HepG2 (cell line): ENCODE measurements around the gene APOM. TPM values are rescaled to one million over a fixed set of nuclear protein-coding genes. Genes with fewer than 3 reads are reported as not detected.
A peak's percentile ranks its signal among the peaks of the same experiment; 100 is the strongest.

ENCODE experiments used
- CAMTA2 ChIP-seq: sonication (generic); formaldehyde crosslinking; IDR thresholded peaks from 2 replicates; pipeline ENCODE4 v1.4.0; 2020; ENCODE audit warnings: mild to moderate bottlenecking, missing genetic modification reagents, borderline replicate concordance
- CSRNP2 ChIP-seq: sonication (generic); formaldehyde crosslinking; conservative IDR thresholded peaks from 2 replicates; pipeline ENCODE4 v1.8.0; 2022; ENCODE audit warnings: low read depth, missing genetic modification reagents
- FLYWCH1 ChIP-seq: sonication (generic); formaldehyde crosslinking; IDR thresholded peaks from 2 replicates; pipeline ENCODE4 v1.8.1; 2023; ENCODE audit warnings: mild to moderate bottlenecking, missing genetic modification reagents
- MATR3 ChIP-seq: sonication (generic); formaldehyde crosslinking; IDR thresholded peaks from 2 replicates; pipeline ENCODE4 v1.4.0; 2020; ENCODE audit warnings: missing genetic modification reagents
- NR0B2 ChIP-seq: sonication (generic); formaldehyde crosslinking; IDR thresholded peaks from 2 replicates; pipeline ENCODE4 v1.4.0; 2020; ENCODE audit warnings: mild to moderate bottlenecking, missing genetic modification reagents
- POLR2G ChIP-seq: fragments of 200-400 bp; formaldehyde crosslinking; IDR thresholded peaks from 2 replicates; pipeline ENCODE4 v1.6.1; 2018; ENCODE audit warnings: mild to moderate bottlenecking, low read depth, low read length, moderate library complexity
- PRPF4 ChIP-seq: fragments of 200-400 bp; formaldehyde crosslinking; IDR thresholded peaks from 2 replicates; pipeline ENCODE4 v1.6.1; 2016; ENCODE audit warnings: low read length, low read depth; ENCODE audit not compliant: poor library complexity, severe bottlenecking
- RAD21 ChIP-seq: fragments of 450-650 bp; formaldehyde crosslinking; IDR thresholded peaks from 2 replicates; pipeline ENCODE4 v1.5.0; 2020; ENCODE audit warnings: mild to moderate bottlenecking
- RBM39 ChIP-seq: fragments of 200-400 bp; formaldehyde crosslinking; IDR thresholded peaks from one replicate; pipeline ENCODE4 v1.6.1; 2018; ENCODE audit warnings: antibody characterized with exemption, mild to moderate bottlenecking, low read depth, low read length; ENCODE audit not compliant: poor library complexity, severe bottlenecking
- STAT6 ChIP-seq: sonication (generic); formaldehyde crosslinking; IDR thresholded peaks from 2 replicates; pipeline ENCODE4 v1.4.0; 2020; ENCODE audit warnings: missing genetic modification reagents, mild to moderate bottlenecking, borderline replicate concordance
- XBP1 ChIP-seq: sonication (generic); formaldehyde crosslinking; IDR thresholded peaks from 2 replicates; pipeline ENCODE4 v1.5.0; 2020; ENCODE audit warnings: missing genetic modification reagents
- ZBTB3 ChIP-seq: sonication (generic); formaldehyde crosslinking; IDR thresholded peaks from 2 replicates; pipeline ENCODE4 v1.4.0; 2020; ENCODE audit warnings: low read depth, mild to moderate bottlenecking, moderate library complexity, missing genetic modification reagents, borderline replicate concordance
- ZBTB43 ChIP-seq: sonication (generic); formaldehyde crosslinking; conservative IDR thresholded peaks from 2 replicates; pipeline ENCODE4 v1.4.0; 2020; ENCODE audit warnings: missing genetic modification reagents
- ZFYVE20 ChIP-seq: sonication (generic); formaldehyde crosslinking; IDR thresholded peaks from 2 replicates; pipeline ENCODE4 v1.8.0; 2023; ENCODE audit warnings: low read depth, mild to moderate bottlenecking, moderate library complexity, missing genetic modification reagents, borderline replicate concordance
- ZMAT5 ChIP-seq: sonication (generic); formaldehyde crosslinking; IDR thresholded peaks from 2 replicates; pipeline ENCODE4 v1.5.0; 2020; ENCODE audit warnings: mild to moderate bottlenecking, low read depth, missing genetic modification reagents, borderline replicate concordance
- ZNF121 ChIP-seq: sonication (generic); formaldehyde crosslinking; IDR thresholded peaks from 2 replicates; pipeline ENCODE4 v1.5.0; 2020; ENCODE audit warnings: mild to moderate bottlenecking, missing genetic modification reagents
- ZNF160 ChIP-seq: sonication (generic); formaldehyde crosslinking; IDR thresholded peaks from 2 replicates; pipeline ENCODE4 v1.8.0; 2022; ENCODE audit warnings: mild to moderate bottlenecking, inconsistent platforms, missing genetic modification reagents
- ZNF44 ChIP-seq: sonication (generic); formaldehyde crosslinking; IDR thresholded peaks from 2 replicates; pipeline ENCODE4 v1.5.1; 2020; ENCODE audit warnings: mild to moderate bottlenecking, missing genetic modification reagents
- ZNF766 ChIP-seq: sonication (generic); formaldehyde crosslinking; IDR thresholded peaks from 2 replicates; pipeline ENCODE4 v1.5.0; 2020; ENCODE audit warnings: missing genetic modification reagents, borderline replicate concordance
- ZNF775 ChIP-seq: sonication (generic); formaldehyde crosslinking; IDR thresholded peaks from 2 replicates; pipeline ENCODE4 v1.4.0; 2020; ENCODE audit warnings: missing genetic modification reagents, mild to moderate bottlenecking, moderate library complexity, borderline replicate concordance
- ZSCAN25 ChIP-seq: sonication (generic); formaldehyde crosslinking; IDR thresholded peaks from 2 replicates; pipeline ENCODE4 v1.8.0; 2022; ENCODE audit warnings: mild to moderate bottlenecking, missing genetic modification reagents
- polyA plus RNA-seq, 8 experiments: library from polyadenylated mRNA; depleted of rRNA in 3 of 8; stranded (reverse) in 7 of 8; unstranded in 1 of 8; fragments of >200 nt; fragmentation: Illumina TruSeq in 4 of 8; extraction: Trizol in 4 of 8; gene quantifications; 2 replicates each; pipeline versions ENCODE4 v1.2.1 to v1.2.3, GENCODE V29; 2011 to 2016; ENCODE audit warnings: low read depth in 4 of 8, missing spikeins in 1 of 8, mixed read lengths in 1 of 8; ENCODE audit not compliant: insufficient read depth in 1 of 8
- total RNA-seq, 5 experiments: library from RNA; depleted of rRNA; stranded (reverse); fragments of >200 nt; fragmentation: Illumina TruSeq; extraction: Trizol; gene quantifications; 2 replicates each; pipeline ENCODE4 v1.2.3, GENCODE V29; 2016; ENCODE audit warnings: low read depth in 1 of 5
- TF ChIP-seq, protein P1 (sequence below): sonication (generic); formaldehyde crosslinking; IDR thresholded peaks from 2 replicates; pipeline ENCODE4 v1.8.0; 2023; ENCODE audit warnings: mild to moderate bottlenecking, missing genetic modification reagents

The APOM gene
- total and polyA plus RNA-seq, 2 of the 13 experiments (the other 11 are each of a cell fraction or from before 2014, with no cell fraction given) = 98.2 to 1,140 TPM

DNA sequence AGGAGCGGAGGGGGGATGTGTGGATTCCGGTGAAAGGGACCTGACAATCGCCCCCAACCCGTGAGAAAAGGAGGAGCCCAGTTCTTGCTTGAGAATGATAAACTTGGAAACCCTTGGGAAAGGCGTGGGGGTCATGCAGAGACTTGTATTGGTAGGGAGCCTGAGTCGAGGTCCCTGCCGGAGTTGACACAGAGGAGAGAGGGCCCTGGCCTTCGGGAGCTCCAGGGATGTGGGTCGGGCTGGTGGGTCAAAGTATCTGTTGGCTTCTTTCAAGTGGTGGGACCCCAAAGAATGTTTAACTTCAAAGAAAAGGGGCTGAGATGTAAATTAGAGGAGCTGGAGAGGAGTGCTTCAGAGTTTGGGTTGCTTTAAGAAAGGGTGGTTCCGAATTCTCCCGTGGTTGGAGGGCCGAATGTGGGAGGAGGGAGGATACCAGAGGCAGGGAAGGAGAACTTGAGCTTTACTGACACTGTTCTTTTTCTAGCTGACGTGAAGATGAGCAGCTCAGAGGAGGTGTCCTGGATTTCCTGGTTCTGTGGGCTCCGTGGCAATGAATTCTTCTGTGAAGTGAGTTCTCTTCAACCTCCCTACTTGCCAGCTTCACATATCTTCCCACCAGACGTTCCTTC, 10.8 kb downstream of the APOM start (continued):
- TF ChIP-seq ZSCAN25 = no peak
- 0 out of 2 replicates have a peak, but pooled peaks have one; percentile 74 for TF ChIP-seq ZNF160
- no peak for TF ChIP-seq RAD21 (CRISPR knock-in tag)
- TF ChIP-seq ZNF766 (CRISPR knock-in tag) = no peak
- no peak for TF ChIP-seq ZFYVE20 (CRISPR knock-in tag)
- no peak for TF ChIP-seq FLYWCH1 (CRISPR knock-in tag)
- TF ChIP-seq PRPF4 = no peak
- TF ChIP-seq XBP1 (CRISPR knock-in tag) = no peak
- no peak for TF ChIP-seq ZNF775 (CRISPR knock-in tag)
- TF ChIP-seq CSRNP2 (CRISPR knock-in tag) = no peak
- no peak for TF ChIP-seq MATR3
- no peak for TF ChIP-seq ZMAT5
- no peak for TF ChIP-seq STAT6 (CRISPR knock-in tag)
- no peak for TF ChIP-seq RBM39
- no peak for TF ChIP-seq CAMTA2 (CRISPR knock-in tag)
- no peak for TF ChIP-seq ZBTB43 (CRISPR knock-in tag)
- 0 out of 2 replicates have a peak, but pooled peaks have one; percentile 30 for TF ChIP-seq ZNF44 (CRISPR knock-in tag)
- TF ChIP-seq ZNF121 (CRISPR knock-in tag) = no peak
- TF ChIP-seq, protein P1, sequence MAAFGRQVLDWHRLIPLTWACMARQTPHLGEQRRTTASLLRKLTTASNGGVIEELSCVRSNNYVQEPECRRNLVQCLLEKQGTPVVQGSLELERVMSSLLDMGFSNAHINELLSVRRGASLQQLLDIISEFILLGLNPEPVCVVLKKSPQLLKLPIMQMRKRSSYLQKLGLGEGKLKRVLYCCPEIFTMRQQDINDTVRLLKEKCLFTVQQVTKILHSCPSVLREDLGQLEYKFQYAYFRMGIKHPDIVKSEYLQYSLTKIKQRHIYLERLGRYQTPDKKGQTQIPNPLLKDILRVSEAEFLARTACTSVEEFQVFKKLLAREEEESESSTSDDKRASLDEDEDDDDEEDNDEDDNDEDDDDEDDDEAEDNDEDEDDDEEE (CRISPR knock-in tag) = peak; percentile 61; the same call in 1 of the 2 replicates
- no peak for TF ChIP-seq POLR2G
- no peak for TF ChIP-seq NR0B2 (CRISPR knock-in tag)
- TF ChIP-seq ZBTB3 (CRISPR knock-in tag) = no peak
